Measurements from ENCODE around the gene COL6A6. TPM values are rescaled to one million over a fixed set of nuclear protein-coding genes. Genes with fewer than 3 reads are reported as not detected.

COL6A6 gene
- total RNA-seq, 4 donors from 2014 or later, result 0.11 to 0.62 (median 0.38) TPM; not detected in 1

GRCh38 chr3:130548356-130548755 lies 31.4 kb downstream of the COL6A6 start:
- Histone ChIP-seq H3K27me3 (no peaks in the 10 kb centered on the region), H3K36me3 (no peaks in the 10 kb centered on the region), H3K4me1 (no peaks in the 10 kb centered on the region), H3K27ac (no peak overlapping the region), H3K4me3 (no peak overlapping the region), H3K9me3 (no peaks in the 10 kb centered on the region)
- no peak for TF ChIP-seq POLR2A (IDR thresholded peaks at IDR 0.05)
- TF ChIP-seq POLR2AphosphoS5 (IDR thresholded peaks at IDR 0.05), result no peak
- no peak for TF ChIP-seq CTCF (IDR thresholded peaks at IDR 0.05)
- no peak for TF ChIP-seq EP300 (IDR thresholded peaks at IDR 0.05)
- WGBS, result 95% methylated on average over 1 of the region's 1 CpG
- no peak for DNase-seq (ENCODE audit: low spot score in 2 of 2)

- 37% methylated on average over 3 of the region's 3 CpGs for WGBS
- TF ChIP-seq POLR2AphosphoS5 (IDR thresholded peaks at IDR 0.05) (no peak), EP300 (IDR thresholded peaks at IDR 0.05) (no peak), POLR2A (IDR thresholded peaks at IDR 0.05) (no peak), CTCF (IDR thresholded peaks at IDR 0.05) (no peak)
- Histone ChIP-seq H3K4me3 (no peak overlapping the region), H3K4me1 (peaks cover 4% of the 10 kb centered on the region), H3K36me3 (no peaks in the 10 kb centered on the region), H3K27me3 (no peaks in the 10 kb centered on the region), H3K9me3 (no peaks in the 10 kb centered on the region), H3K27ac (no peak overlapping the region)
- no peak for DNase-seq (ENCODE audit: low spot score in 2 of 2)
Measured at GRCh38 chr3:130557336-130558035, 40.5 kb downstream of the COL6A6 start.

GRCh38 chr3:130558366-130558765 lies 41.4 kb downstream of the COL6A6 start:
- TF ChIP-seq POLR2A (IDR thresholded peaks at IDR 0.05) (no peak), CTCF (IDR thresholded peaks at IDR 0.05) (no peak), EP300 (IDR thresholded peaks at IDR 0.05) (no peak), POLR2AphosphoS5 (IDR thresholded peaks at IDR 0.05) (no peak)
- H3K36me3 ChIP-seq, result no peaks in the 10 kb centered on the region
- no peak overlapping the region for H3K27ac ChIP-seq
- 92% methylated on average over 4 of the region's 4 CpGs for WGBS
- DNase-seq (ENCODE audit: low spot score in 2 of 2), result no peak
- peaks cover 4% of the 10 kb centered on the region for H3K4me1 ChIP-seq
- no peak overlapping the region for H3K4me3 ChIP-seq
- H3K9me3 ChIP-seq, result no peaks in the 10 kb centered on the region
- no peaks in the 10 kb centered on the region for H3K27me3 ChIP-seq

- H3K36me3 ChIP-seq, result no peaks in the 10 kb centered on the region
- H3K27me3 ChIP-seq, result no peaks in the 10 kb centered on the region
- WGBS, result 86% methylated on average over 13 of the region's 13 CpGs
- TF ChIP-seq POLR2AphosphoS5 (IDR thresholded peaks at IDR 0.05), result no peak
- TF ChIP-seq CTCF (IDR thresholded peaks at IDR 0.05), result no peak
- TF ChIP-seq POLR2A (IDR thresholded peaks at IDR 0.05), result no peak
- TF ChIP-seq EP300 (IDR thresholded peaks at IDR 0.05), result no peak
- no peak overlapping the region for H3K27ac ChIP-seq
- no peak for DNase-seq (ENCODE audit: low spot score in 2 of 2)
- H3K4me1 ChIP-seq, result no peaks in the 10 kb centered on the region
- H3K9me3 ChIP-seq, result no peaks in the 10 kb centered on the region
- H3K4me3 ChIP-seq, result no peak overlapping the region
Measured at GRCh38 chr3:130565224-130565623, 48.2 kb downstream of the COL6A6 start.

Other genes starting within 250 kb of the COL6A6 start
- gene COL6A5, start 171.5 kb upstream of the COL6A6 start, total RNA-seq, result 1 to 10 TPM in 1 of 4 donors, under 1 TPM in 3; 0.15 to 2.1 (median 0.44) TPM
- gene PIK3R4, start 229.7 kb downstream of the COL6A6 start, total RNA-seq, result 10 to 100 TPM; 35.6 to 48.5 (median 39.3) TPM